ENCODE results near the gene P2RX3.

Gene P2RX3

GRCh38 chr11:57396744-57397143 lies 58.6 kb downstream of the P2RX3 start:
- TF ChIP-seq CTCF (IDR thresholded peaks at IDR 0.05), result no peak

GRCh38 chr11:57397394-57397990 lies 59.3 kb downstream of the P2RX3 start:
- TF ChIP-seq CTCF (IDR thresholded peaks at IDR 0.05), result no peak

DNA sequence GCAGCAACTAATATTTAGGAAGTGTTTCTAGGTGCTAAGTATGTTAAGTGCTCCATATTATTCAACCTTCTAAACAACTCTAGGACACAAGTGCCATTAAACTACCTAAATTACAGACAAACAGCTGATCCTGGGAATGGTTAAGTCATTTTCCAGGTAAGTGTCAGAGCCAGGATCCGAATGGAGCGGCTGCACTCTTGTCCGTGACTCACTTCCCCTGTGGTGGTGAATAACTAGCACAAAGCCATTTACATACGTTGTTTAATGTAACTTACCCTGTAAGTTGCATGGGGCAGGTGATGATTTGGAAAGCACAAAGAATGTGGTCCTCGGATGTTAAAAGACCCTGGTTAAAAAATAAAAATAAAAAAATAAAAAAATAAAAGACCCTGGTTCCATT lies 61.1 kb downstream of the P2RX3 start:
- TF ChIP-seq CTCF (IDR thresholded peaks at IDR 0.05), result no peak

GRCh38 chr11:57399972-57400578 lies 61.9 kb downstream of the P2RX3 start:
- no peak for TF ChIP-seq CTCF (IDR thresholded peaks at IDR 0.05)

GRCh38 chr11:57402188-57403002 lies 64.2 kb downstream of the P2RX3 start:
- TF ChIP-seq CTCF (IDR thresholded peaks at IDR 0.05), result no peak

DNA sequence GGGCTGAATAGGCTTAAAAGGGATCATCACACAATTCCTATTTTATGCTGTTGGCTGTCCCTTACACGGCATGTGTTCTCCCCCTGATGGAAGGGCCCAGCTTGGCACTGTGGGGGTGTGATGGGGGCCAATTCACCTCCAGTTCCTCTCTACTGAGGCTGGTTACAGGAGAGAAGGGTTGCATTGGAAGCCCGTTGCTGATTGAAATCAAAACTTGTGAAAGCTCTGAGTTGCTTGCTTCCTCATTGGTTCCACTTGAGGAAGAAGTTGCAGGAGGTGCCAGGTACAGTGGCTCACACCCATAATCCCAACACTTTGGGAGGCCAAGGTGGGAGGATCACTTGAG lies 65.6 kb downstream of the P2RX3 start:
- TF ChIP-seq CTCF (IDR thresholded peaks at IDR 0.05), result no peak

GRCh38 chr11:57405271-57405860 lies 67.2 kb downstream of the P2RX3 start:
- TF ChIP-seq CTCF (IDR thresholded peaks at IDR 0.05), result no peak
